A549 (cell line): ENCODE results near the gene ATG5.

Experiments used
- CBX2 ChIP-seq: fragments of 200-600 bp; sonication (generic); IDR thresholded peaks from 2 replicates; pipeline ENCODE4 v1.6.1; 2016; ENCODE audit warnings: low read depth, mild to moderate bottlenecking, borderline replicate concordance
- EP300 ChIP-seq, 2 experiments: fragments of >200 bp; sonication (Bioruptor Twin); formaldehyde crosslinking; IDR thresholded peaks; 2 replicates in 1 of 2; 3 replicates in 1 of 2; pipeline ENCODE4 v1.6.1; 2016 to 2017
- KDM5A ChIP-seq: fragments of 200-600 bp; sonication (generic); IDR thresholded peaks from 2 replicates; pipeline ENCODE4 v1.6.1; 2016; ENCODE audit warnings: antibody characterized with exemption, mild to moderate bottlenecking
- MAZ ChIP-seq: fragments of 150-350 bp; IDR thresholded peaks from 2 replicates; pipeline ENCODE4 v1.6.1; 2014; ENCODE audit warnings: antibody characterized with exemption, low read depth, low read length, borderline replicate concordance
- NFE2L2 ChIP-seq: fragments of 150-350 bp; conservative IDR thresholded peaks from 2 replicates; pipeline ENCODE4 v1.6.1; 2014; ENCODE audit warnings: low read length
- PHF8 ChIP-seq: fragments of 200-600 bp; sonication (generic); IDR thresholded peaks from 2 replicates; pipeline ENCODE4 v1.6.1; 2016; ENCODE audit warnings: low read depth, mild to moderate bottlenecking, antibody characterized with exemption, moderate library complexity, borderline replicate concordance
- POLR2A ChIP-seq: IDR thresholded peaks from 2 replicates; pipeline ENCODE4 v1.6.1; 2012; ENCODE audit warnings: mild to moderate bottlenecking, low read length
- RARB ChIP-seq: fragments of 250-450 bp; sonication (Bioruptor Pico); IDR thresholded peaks from 2 replicates; pipeline ENCODE4 v1.8.0; 2021; ENCODE audit warnings: mild to moderate bottlenecking, moderate library complexity
- RFX5 ChIP-seq: fragments of 450-650 bp; IDR thresholded peaks from 2 replicates; pipeline ENCODE4 v1.7.1; 2014; ENCODE audit warnings: antibody characterized with exemption, mild to moderate bottlenecking, moderate library complexity
- SMC3 ChIP-seq: fragments of >200 bp; sonication (Bioruptor Twin); formaldehyde crosslinking; IDR thresholded peaks from 3 replicates; pipeline ENCODE4 v1.6.1; 2018; ENCODE audit warnings: inconsistent platforms
- SREBF2 ChIP-seq: fragments of 450-650 bp; IDR thresholded peaks from 2 replicates; pipeline ENCODE4 v1.6.1; 2014; ENCODE audit warnings: mild to moderate bottlenecking, moderate library complexity
- ZC3H11A ChIP-seq: fragments of 450-650 bp; IDR thresholded peaks from 2 replicates; pipeline ENCODE4 v1.6.1; 2014; ENCODE audit warnings: antibody characterized with exemption, mild to moderate bottlenecking
- TF ChIP-seq, protein P1 (sequence below): fragments of >200 bp; sonication (Bioruptor Twin); formaldehyde crosslinking; IDR thresholded peaks from 3 replicates; pipeline ENCODE4 v1.5.1; 2016
- TF ChIP-seq, protein P2 (sequence below): fragments of 150-350 bp; IDR thresholded peaks from 2 replicates; pipeline ENCODE4 v1.6.1; 2014; ENCODE audit warnings: low read depth, mild to moderate bottlenecking, low read length

DNA sequence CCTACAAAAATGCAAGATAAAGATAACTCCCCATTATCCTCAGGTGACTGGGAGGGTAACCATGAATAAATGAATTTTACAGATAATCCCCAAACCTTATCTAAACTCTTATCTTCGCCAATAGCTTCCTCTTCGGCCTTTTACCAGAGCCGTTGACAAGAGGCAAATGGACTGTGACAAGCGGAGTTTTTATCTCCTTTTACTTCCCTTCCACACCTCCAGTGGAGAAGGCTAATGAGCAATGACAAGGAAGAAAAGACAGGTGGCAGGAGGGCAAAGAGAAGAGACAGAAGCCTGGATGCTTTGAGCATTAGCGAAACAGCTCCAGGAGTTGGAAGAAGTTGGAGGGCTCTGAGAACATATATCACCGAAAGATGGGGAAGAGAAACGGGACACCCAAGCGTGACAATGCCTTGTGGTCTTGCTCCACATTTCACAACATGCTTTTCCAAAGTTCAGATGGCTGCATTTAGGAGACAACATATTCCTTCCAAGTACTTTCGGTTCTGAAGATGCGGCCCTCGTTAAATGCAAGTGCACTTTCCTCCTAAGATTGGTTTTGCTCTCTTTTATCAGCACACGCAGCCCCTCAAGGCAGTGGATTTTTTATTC, 170.2 kb downstream of the ATG5 start:
- TF ChIP-seq, protein P1, sequence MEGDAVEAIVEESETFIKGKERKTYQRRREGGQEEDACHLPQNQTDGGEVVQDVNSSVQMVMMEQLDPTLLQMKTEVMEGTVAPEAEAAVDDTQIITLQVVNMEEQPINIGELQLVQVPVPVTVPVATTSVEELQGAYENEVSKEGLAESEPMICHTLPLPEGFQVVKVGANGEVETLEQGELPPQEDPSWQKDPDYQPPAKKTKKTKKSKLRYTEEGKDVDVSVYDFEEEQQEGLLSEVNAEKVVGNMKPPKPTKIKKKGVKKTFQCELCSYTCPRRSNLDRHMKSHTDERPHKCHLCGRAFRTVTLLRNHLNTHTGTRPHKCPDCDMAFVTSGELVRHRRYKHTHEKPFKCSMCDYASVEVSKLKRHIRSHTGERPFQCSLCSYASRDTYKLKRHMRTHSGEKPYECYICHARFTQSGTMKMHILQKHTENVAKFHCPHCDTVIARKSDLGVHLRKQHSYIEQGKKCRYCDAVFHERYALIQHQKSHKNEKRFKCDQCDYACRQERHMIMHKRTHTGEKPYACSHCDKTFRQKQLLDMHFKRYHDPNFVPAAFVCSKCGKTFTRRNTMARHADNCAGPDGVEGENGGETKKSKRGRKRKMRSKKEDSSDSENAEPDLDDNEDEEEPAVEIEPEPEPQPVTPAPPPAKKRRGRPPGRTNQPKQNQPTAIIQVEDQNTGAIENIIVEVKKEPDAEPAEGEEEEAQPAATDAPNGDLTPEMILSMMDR, result no peak
- TF ChIP-seq EP300 (IDR thresholded peaks at IDR 0.05) (no peak), PHF8 (no peak), POLR2A (no peak), CBX2 (no peak), SREBF2 (no peak), ZC3H11A (no peak), RARB (CRISPR knock-in tag) (no peak), KDM5A (no peak), SMC3 (no peak), MAZ (no peak), RFX5 (no peak), NFE2L2 (no peak)
- TF ChIP-seq, protein P2, sequence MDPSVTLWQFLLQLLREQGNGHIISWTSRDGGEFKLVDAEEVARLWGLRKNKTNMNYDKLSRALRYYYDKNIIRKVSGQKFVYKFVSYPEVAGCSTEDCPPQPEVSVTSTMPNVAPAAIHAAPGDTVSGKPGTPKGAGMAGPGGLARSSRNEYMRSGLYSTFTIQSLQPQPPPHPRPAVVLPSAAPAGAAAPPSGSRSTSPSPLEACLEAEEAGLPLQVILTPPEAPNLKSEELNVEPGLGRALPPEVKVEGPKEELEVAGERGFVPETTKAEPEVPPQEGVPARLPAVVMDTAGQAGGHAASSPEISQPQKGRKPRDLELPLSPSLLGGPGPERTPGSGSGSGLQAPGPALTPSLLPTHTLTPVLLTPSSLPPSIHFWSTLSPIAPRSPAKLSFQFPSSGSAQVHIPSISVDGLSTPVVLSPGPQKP, result no peak
